Common myeloid progenitor, CD34-positive (primary cell): ENCODE results near the gene CST9L.

Experiments
- CTCF ChIA-PET: fragments of 350-600 bp; sonication (Branson Sonifier 250); formaldehyde crosslinking; loops from one replicate; lab custom pipeline; 2021; ENCODE audit warnings: antibody characterized with exemption; lab: Charles Lee
- POLR2A ChIA-PET: fragments of 350-600 bp; sonication (Branson Sonifier 250); formaldehyde crosslinking; loops from one replicate; lab custom pipeline; 2021; ENCODE audit warnings: antibody characterized with exemption; lab: Charles Lee
- DNase-seq, 3 donors: peaks; one replicate each; pipeline versions ENCODE4 v3.0.0 to v3.0.0-alpha.2; 2013
- H3K27ac ChIP-seq, 2 experiments: 1 replicate in 1 of 2; 2 replicates in 1 of 2; pipeline ENCODE4 v1.7.0; 2013; ENCODE audit warnings: inconsistent platforms in 2 of 2, low read length in 2 of 2, mild to moderate bottlenecking in 2 of 2, low read depth in 1 of 2, moderate library complexity in 1 of 2; ENCODE audit not compliant: severe bottlenecking in 2 of 2, insufficient read depth in 1 of 2, poor library complexity in 1 of 2
- H3K27me3 ChIP-seq, 5 experiments: replicated peaks in 2 of 5; 1 replicate in 3 of 5; 2 replicates in 2 of 5; pipeline versions ENCODE4 v1.6.1 to v1.7.0; 2013; ENCODE audit warnings: low read length in 4 of 5, mild to moderate bottlenecking in 2 of 5, moderate library complexity in 2 of 5, inconsistent platforms in 1 of 5; ENCODE audit not compliant: insufficient read depth in 5 of 5, control insufficient read depth in 4 of 5
- H3K36me3 ChIP-seq, 4 experiments: 1 replicate in 2 of 4; 2 replicates in 2 of 4; pipeline versions ENCODE4 v1.6.1 to v1.7.0; 2013; ENCODE audit warnings: low read length in 3 of 4, control low read depth in 1 of 4, mild to moderate bottlenecking in 1 of 4; ENCODE audit not compliant: control insufficient read depth in 4 of 4, insufficient read depth in 4 of 4
- H3K4me1 ChIP-seq, 4 experiments: 1 replicate in 3 of 4; 2 replicates in 1 of 4; pipeline versions ENCODE4 v1.6.1 to v1.7.1; 2013; ENCODE audit warnings: low read length in 3 of 4, mild to moderate bottlenecking in 3 of 4, control low read depth in 1 of 4, inconsistent platforms in 1 of 4, moderate library complexity in 1 of 4; ENCODE audit not compliant: control insufficient read depth in 4 of 4, insufficient read depth in 4 of 4; ENCODE audit errors: control extremely low read depth in 1 of 4
- H3K4me3 ChIP-seq, 7 experiments: 1 replicate in 4 of 7; 2 replicates in 3 of 7; pipeline versions ENCODE4 v1.5.1 to v1.7.0; 2013; ENCODE audit warnings: mild to moderate bottlenecking in 7 of 7, low read length in 6 of 7, moderate library complexity in 6 of 7, inconsistent platforms in 2 of 7, low read depth in 2 of 7, control low read depth in 1 of 7; ENCODE audit not compliant: insufficient read depth in 4 of 7, control insufficient read depth in 1 of 7; ENCODE audit errors: extremely low read depth in 1 of 7
- H3K9me3 ChIP-seq, 5 experiments: 1 replicate in 4 of 5; 2 replicates in 1 of 5; pipeline versions ENCODE4 v1.6.1 to v1.7.1; 2013; ENCODE audit warnings: low read length in 4 of 5, mild to moderate bottlenecking in 2 of 5, inconsistent platforms in 1 of 5, low read depth in 1 of 5, moderate library complexity in 1 of 5; ENCODE audit not compliant: control insufficient read depth in 4 of 5, insufficient read depth in 2 of 5; ENCODE audit errors: control extremely low read depth in 1 of 5
- WGBS: methylation state at CpG from one replicate; pipeline ENCODE4 v1.1.5; 2013; ENCODE audit not compliant: insufficient coverage; 5-methylcytosine and 5-hydroxymethylcytosine counted together

The CST9L gene

GRCh38 chr20:23607497-23608245 lies 39.4 kb upstream of the CST9L start:
- 97% methylated on average over 13 of the region's 14 CpGs for WGBS
- Histone ChIP-seq H3K27ac (no peak overlapping the region), H3K36me3 (no peaks in the 10 kb centered on the region), H3K4me1 (peaks cover 0 to 11% (median 6%) of the 10 kb centered on the region in 4 experiments), H3K9me3 (no peaks in the 10 kb centered on the region), H3K27me3 (no peaks in the 10 kb centered on the region), H3K4me3 (no peak overlapping the region)
- ChIA-PET CTCF (interaction anchor here (0.8 to 6.5 kb wide), 12 partner anchors 14 to 261 kb away, joined by 3 to 118 read pairs (median 3); partner anchors contain the start of gene CSTL1), POLR2A (no interaction called here)
- no peak for DNase-seq

DNA sequence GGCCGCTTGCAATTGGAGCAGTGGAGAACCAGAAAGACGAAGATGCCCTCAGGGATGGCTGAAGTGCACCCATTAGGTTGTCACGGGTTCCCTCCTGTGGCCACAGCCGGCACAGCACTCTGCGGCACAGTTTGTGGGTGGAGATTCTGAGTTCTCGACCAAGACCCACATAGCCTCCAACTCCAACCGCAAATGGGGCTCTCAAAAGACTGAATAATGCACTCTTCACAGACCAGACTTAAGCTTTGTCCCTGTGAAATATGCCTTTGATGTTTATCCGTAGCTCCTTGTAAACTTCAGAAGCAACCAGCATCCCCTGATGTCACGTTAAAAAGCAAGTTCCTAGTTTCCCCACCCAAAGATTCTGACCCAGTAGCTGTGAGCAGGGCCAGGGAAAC lies 38.4 kb upstream of the CST9L start:
- Histone ChIP-seq H3K36me3 (no peaks in the 10 kb centered on the region), H3K4me3 (no peak overlapping the region), H3K4me1 (peaks cover under 1 to 22% (median 14%) of the 10 kb centered on the region in 4 experiments), H3K27ac (no peak overlapping the region), H3K9me3 (no peaks in the 10 kb centered on the region), H3K27me3 (no peaks in the 10 kb centered on the region)
- ChIA-PET CTCF (interaction anchor here (0.7 to 6.5 kb wide), 15 partner anchors 15 to 260 kb away, joined by 3 to 118 read pairs (median 3); partner anchors contain the start of gene CSTL1), POLR2A (no interaction called here)
- WGBS = 6% methylated on average over 7 of the region's 9 CpGs
- DNase-seq = peak; percentile 67 to 84 (median 77)

DNA sequence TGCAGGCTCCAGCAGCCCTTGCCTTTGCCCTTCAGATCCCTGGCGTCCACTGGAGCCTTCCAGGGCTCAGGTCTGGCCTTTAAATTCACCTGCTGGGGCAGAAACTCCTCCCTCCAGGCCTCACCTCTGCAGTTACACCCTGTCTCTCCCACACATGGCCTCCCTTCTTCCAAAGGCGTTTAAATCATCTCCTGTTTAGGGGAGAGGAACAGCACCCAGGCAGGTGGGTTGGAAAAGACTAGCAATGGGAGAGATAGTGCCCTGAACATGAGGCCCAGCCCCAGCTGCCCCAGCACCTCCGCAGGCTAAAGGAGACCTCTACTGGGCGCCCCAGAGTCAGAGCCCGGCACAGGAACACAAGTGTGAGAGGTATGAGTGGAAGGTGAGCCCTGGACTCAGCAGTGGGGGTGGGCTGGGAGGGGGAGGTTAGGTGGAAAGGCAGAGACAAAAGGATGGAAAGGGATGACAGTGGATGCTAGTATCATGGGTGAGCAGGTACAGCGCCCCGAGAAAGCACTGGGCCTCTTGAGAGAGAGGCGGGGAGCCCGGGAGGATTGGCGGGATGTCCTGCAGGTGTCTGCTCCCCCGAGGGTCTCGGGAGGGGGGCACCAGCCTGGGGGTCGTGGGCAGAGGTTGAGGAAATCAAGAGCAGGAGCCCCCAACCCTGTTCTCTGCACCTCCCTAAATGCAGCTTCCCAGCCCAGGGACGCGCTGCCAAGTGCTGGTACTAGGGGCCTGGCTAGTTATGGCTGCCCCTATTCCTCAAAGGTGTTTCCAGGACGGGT lies 37.8 kb upstream of the CST9L start, which contains the start of gene CST9:
TSS of gene CST9 (minus strand) at position 51 of the 785 bp plus-strand sequence. CDS start 53 bp downstream, outside the sequence.
- WGBS = 59% methylated on average over 12 of the region's 16 CpGs

GRCh38 chr20:23604306-23604705 lies 36.0 kb upstream of the CST9L start:
- Histone ChIP-seq H3K9me3 (no peaks in the 10 kb centered on the region), H3K4me3 (no peak overlapping the region), H3K4me1 (peaks cover 2 to 22% (median 14%) of the 10 kb centered on the region in 4 experiments), H3K27ac (no peak overlapping the region), H3K27me3 (no peaks in the 10 kb centered on the region), H3K36me3 (no peaks in the 10 kb centered on the region)
- CTCF ChIA-PET = interaction anchor here (1.3 to 3.0 kb wide), 3 partner anchors 160 to 167 kb away, joined by 3 to 23 read pairs (median 8); no protein-coding TSS in a partner anchor
- WGBS = 92% methylated on average over 1 of the region's 1 CpG
- DNase-seq = no peak
- POLR2A ChIA-PET = interaction anchor here (0.7 kb wide), 1 partner anchor 160 kb away, joined by 3 read pairs; no protein-coding TSS in a partner anchor

More for the DNA sequence above, 37.8 kb upstream of the CST9L start, which contains the start of gene CST9:
- Histone ChIP-seq H3K27me3 (no peaks in the 10 kb centered on the region), H3K4me3 (no peak within 1 kb of the TSS), H3K36me3 (no peaks in the 10 kb centered on the region), H3K9me3 (no peaks in the 10 kb centered on the region), H3K4me1 (peaks cover 2 to 22% (median 14%) of the 10 kb centered on the region in 4 experiments), H3K27ac (no peak within 1 kb of the TSS)
- POLR2A ChIA-PET = no interaction called here
- no peak for DNase-seq
- CTCF ChIA-PET = interaction anchor here (0.7 to 6.5 kb wide), 11 partner anchors 20 to 260 kb away, joined by 3 to 118 read pairs (median 5); partner anchors contain the start of gene CSTL1

DNA sequence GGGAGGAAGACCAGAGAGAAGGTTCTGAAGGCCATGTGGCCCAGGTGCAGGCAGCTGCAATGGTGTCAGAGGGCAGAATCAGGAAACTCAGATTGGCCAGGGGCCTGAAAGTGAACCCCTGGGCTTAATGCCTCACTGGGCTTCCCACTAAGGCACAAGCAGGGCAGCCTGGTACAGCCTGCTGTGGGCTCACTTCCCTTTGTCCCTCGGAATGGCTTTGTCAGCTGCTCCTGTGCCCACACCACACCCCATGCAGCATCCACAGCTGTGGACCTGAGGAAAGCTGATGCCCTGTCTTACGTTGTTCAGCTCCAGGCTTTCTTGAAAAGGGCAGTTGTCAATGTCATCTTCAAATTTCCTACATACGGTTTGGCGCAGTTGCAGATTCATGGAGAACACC lies 35.0 kb upstream of the CST9L start:
- Histone ChIP-seq H3K27me3 (no peaks in the 10 kb centered on the region), H3K27ac (no peak overlapping the region), H3K36me3 (no peaks in the 10 kb centered on the region), H3K9me3 (no peaks in the 10 kb centered on the region), H3K4me3 (no peak overlapping the region), H3K4me1 (peaks cover 2 to 22% (median 14%) of the 10 kb centered on the region in 4 experiments)
- ChIA-PET CTCF (interaction anchor here (1.1 to 3.0 kb wide), 4 partner anchors 159 to 261 kb away, joined by 3 to 23 read pairs (median 6); no protein-coding TSS in a partner anchor), POLR2A (no interaction called here)
- 92% methylated on average over 4 of the region's 4 CpGs for WGBS
- DNase-seq = no peak

DNA sequence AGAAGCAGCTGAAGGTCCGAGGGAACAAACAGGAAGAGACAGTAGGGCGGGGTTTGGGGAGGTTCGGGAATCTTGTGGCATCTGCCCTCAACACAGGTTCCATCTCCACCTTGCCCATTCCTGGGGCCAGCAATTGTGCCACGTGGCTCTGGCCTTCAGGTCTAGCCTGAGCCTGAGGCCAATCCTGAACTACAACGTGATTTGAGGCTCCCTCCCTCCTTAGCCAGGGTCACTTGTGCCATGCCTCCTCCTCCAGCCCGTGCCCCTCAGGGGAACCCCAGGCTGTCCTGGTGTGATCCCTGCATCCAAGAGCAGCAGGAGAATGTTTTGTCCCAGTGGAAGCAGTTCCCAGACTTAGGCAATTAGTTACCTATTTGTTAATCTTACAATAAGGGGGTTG lies 34.4 kb upstream of the CST9L start:
- Histone ChIP-seq H3K9me3 (no peaks in the 10 kb centered on the region), H3K27ac (no peak overlapping the region), H3K4me3 (no peak overlapping the region), H3K27me3 (no peaks in the 10 kb centered on the region), H3K4me1 (peaks cover 2 to 22% (median 14%) of the 10 kb centered on the region in 4 experiments), H3K36me3 (no peaks in the 10 kb centered on the region)
- ChIA-PET POLR2A (no interaction called here), CTCF (interaction anchor here (1.0 to 3.0 kb wide), 4 partner anchors 9 to 161 kb away, joined by 3 to 23 read pairs (median 5); no protein-coding TSS in a partner anchor)
- no peak for DNase-seq
- WGBS = 68% methylated on average over 6 of the region's 6 CpGs
